ENCODE measurements around the gene MTMR12. TPM values are rescaled to one million over a fixed set of nuclear protein-coding genes. Genes with fewer than 3 reads are reported as not detected.

MTMR12 gene
- total and polyA plus RNA-seq, 10 of the 15 experiments (the other 5 are each of a cell fraction or from before 2014, with no cell fraction given) = 5.0 to 22.9 (median 16.3) TPM

- Histone ChIP-seq H3K4me2 (ENCODE audit: control insufficient read depth, insufficient read depth) (no peak overlapping the region), H3K36me3 (ENCODE audit: control insufficient read depth in 2 of 2, insufficient read depth in 2 of 2, low read length in 1 of 2) (peaks cover 7 to 28% of the 10 kb centered on the region in 2 experiments), H3K9ac (ENCODE audit: control insufficient read depth, insufficient read depth, low read length) (no peak overlapping the region), H3K9me3 (replicated peaks; ENCODE audit: control insufficient read depth, insufficient read depth, low read length) (no peaks in the 10 kb centered on the region), H3K4me1 (ENCODE audit: control insufficient read depth, insufficient read depth, low read length) (no peaks in the 10 kb centered on the region), H2AFZ (ENCODE audit: control insufficient read depth, low read depth, low read length) (no peak overlapping the region), H3K79me2 (ENCODE audit: control insufficient read depth, insufficient read depth, low read length) (no peaks in the 10 kb centered on the region), H3K27ac (ENCODE audit: control insufficient read depth, insufficient read depth) (no peak overlapping the region), H3K4me3 (no peak overlapping the region), H3K27me3 (replicated peaks in 1 of 2; ENCODE audit: control insufficient read depth in 2 of 2, insufficient read depth in 2 of 2, low read length in 1 of 2) (no peaks in the 10 kb centered on the region), H4K20me1 (ENCODE audit: control insufficient read depth, insufficient read depth) (no peaks in the 10 kb centered on the region)
- FAIRE-seq (peak; percentile 23), ATAC-seq (no peak), DNase-seq (ENCODE audit: low read depth, low spot score) (no peak)
- ChIA-PET SMC1A (ENCODE audit: uncharacterized antibody, unreplicated experiment) (interaction anchor here (1.2 kb wide), 1 partner anchor 90 kb away, joined by 3 read pairs; no protein-coding TSS in a partner anchor), POLR2A (no interaction called here), CTCF (no interaction called here), RAD21 (ENCODE audit: unreplicated experiment) (no interaction called here)
- WGBS (ENCODE audit: insufficient coverage, insufficient replicate concordance, low lambda C conversion rate, missing lambda C conversion rate) = 97% methylated on average over 5 of the region's 5 CpGs
- TF ChIP-seq RB1 (IDR thresholded peaks at IDR 0.05; ENCODE audit: borderline replicate concordance) (no peak), ZBED1 (IDR thresholded peaks at IDR 0.05; ENCODE audit: borderline replicate concordance) (no peak), SMAD5 (IDR thresholded peaks at IDR 0.05; ENCODE audit: low read depth) (no peak), ZNF207 (IDR thresholded peaks at IDR 0.05; ENCODE audit: borderline replicate concordance) (no peak), EP300 (IDR thresholded peaks at IDR 0.05; ENCODE audit: borderline replicate concordance in 1 of 2, control insufficient read depth in 1 of 2, low read depth in 2 of 2, low read length in 2 of 2) (no peak), SUPT20H (IDR thresholded peaks at IDR 0.05; ENCODE audit: borderline replicate concordance, control insufficient read depth, low read depth, low read length) (no peak), ZZZ3 (IDR thresholded peaks at IDR 0.05; ENCODE audit: control insufficient read depth, insufficient read length, low read depth) (no peak), BRCA1 (IDR thresholded peaks at IDR 0.05; ENCODE audit: low read depth, low read length) (no peak), CHD2 (IDR thresholded peaks at IDR 0.05; ENCODE audit: borderline replicate concordance, low read depth, low read length) (no peak), RELA (IDR thresholded peaks at IDR 0.05; ENCODE audit: borderline replicate concordance, partially characterized antibody) (no peak), ZNF622 (IDR thresholded peaks at IDR 0.05) (no peak), E2F4 (IDR thresholded peaks at IDR 0.05; ENCODE audit: low read depth, low read length) (no peak), BCL3 (IDR thresholded peaks at IDR 0.05; ENCODE audit: borderline replicate concordance, insufficient read depth, low read depth, low read length, poor library complexity, severe bottlenecking) (no peak), CEBPB (IDR thresholded peaks at IDR 0.05; ENCODE audit: borderline replicate concordance in 1 of 2, low read depth in 2 of 2, low read length in 2 of 2) (no peak), JUND (IDR thresholded peaks at IDR 0.05; ENCODE audit: low read depth, low read length) (no peak), RUNX3 (IDR thresholded peaks at IDR 0.05; ENCODE audit: low read length) (no peak), ZSCAN29 (IDR thresholded peaks at IDR 0.05) (no peak), POU2F2 (IDR thresholded peaks at IDR 0.05; ENCODE audit: borderline replicate concordance, low read depth, low read length) (no peak), ASH2L (IDR thresholded peaks at IDR 0.05; ENCODE audit: borderline replicate concordance, low read depth) (no peak), BMI1 (IDR thresholded peaks at IDR 0.05; ENCODE audit: borderline replicate concordance) (no peak)
- no TSS peak for BruUV-seq (replicated peaks)
- intact Hi-C loops (cut with micrococcal nuclease; ENCODE audit: unreplicated experiment) = no loop called here
- in situ Hi-C loops (cut with MboI) = loop anchor here (10.0 kb wide), 1 partner anchor 375 kb away; no protein-coding TSS in a partner anchor
Measured at GRCh38 chr5:32239385-32239784, 73.4 kb downstream of the MTMR12 start.
